ENCODE data around the gene ST6GALNAC5. TPM values are rescaled to one million over a fixed set of nuclear protein-coding genes. Genes with fewer than 3 reads are reported as not detected.

Gene ST6GALNAC5
- total RNA-seq, 6 donors from 2014 or later: 18.9 to 54.9 (median 28.0) TPM

- Histone ChIP-seq H3K9me3 (no peaks in the 10 kb centered on the region), H3K27me3 (no peaks in the 10 kb centered on the region), H3K4me1 (peaks cover 0 to 4% (median 0%) of the 10 kb centered on the region in 4 donors), H3K4me3 (no peak overlapping the region), H3K27ac (no peak overlapping the region), H3K36me3 (no peaks in the 10 kb centered on the region)
- WGBS, 2 donors: 45 to 48% methylated on average over 3 of the region's 3 CpGs
- TF ChIP-seq EP300 (IDR thresholded peaks at IDR 0.05): no peak
- no peak for TF ChIP-seq POLR2A (IDR thresholded peaks at IDR 0.05)
- TF ChIP-seq CTCF (IDR thresholded peaks at IDR 0.05): no peak
- TF ChIP-seq POLR2AphosphoS5 (IDR thresholded peaks at IDR 0.05): no peak
- ATAC-seq (ENCODE audit: low FRiP score in 2 of 2): no peak
- DNase-seq: no peak
These were observed 151.0 kb downstream of the ST6GALNAC5 start for GRCh38 chr1:77018311-77018710.

- Histone ChIP-seq H3K36me3 (no peaks in the 10 kb centered on the region), H3K27me3 (no peaks in the 10 kb centered on the region), H3K4me1 (peaks cover 0 to 4% (median 0%) of the 10 kb centered on the region in 4 donors), H3K4me3 (no peak overlapping the region), H3K9me3 (no peaks in the 10 kb centered on the region), H3K27ac (no peak overlapping the region)
- WGBS, 2 donors: 66 to 76% methylated on average over 1 of the region's 1 CpG
- TF ChIP-seq CTCF (IDR thresholded peaks at IDR 0.05) (no peak), POLR2A (IDR thresholded peaks at IDR 0.05) (no peak), POLR2AphosphoS5 (IDR thresholded peaks at IDR 0.05) (no peak), EP300 (IDR thresholded peaks at IDR 0.05) (no peak)
- ATAC-seq (ENCODE audit: low FRiP score in 2 of 2) (peak in 1 of 2 donors; percentile 20), DNase-seq (peak in 1 of 2 donors; percentile 53)
These were observed 151.5 kb downstream of the ST6GALNAC5 start for GRCh38 chr1:77018761-77019160.

GRCh38 chr1:77021732-77022131 is 154.5 kb downstream of the ST6GALNAC5 start:
- no peaks in the 10 kb centered on the region for H3K36me3 ChIP-seq
- no peaks in the 10 kb centered on the region for H3K27me3 ChIP-seq
- no peak for DNase-seq
- no peak overlapping the region for H3K27ac ChIP-seq
- H3K9me3 ChIP-seq: no peaks in the 10 kb centered on the region
- H3K4me3 ChIP-seq: no peak overlapping the region
- TF ChIP-seq CTCF (IDR thresholded peaks at IDR 0.05): no peak
- TF ChIP-seq POLR2AphosphoS5 (IDR thresholded peaks at IDR 0.05): no peak
- no peak for TF ChIP-seq EP300 (IDR thresholded peaks at IDR 0.05)
- no peak for TF ChIP-seq POLR2A (IDR thresholded peaks at IDR 0.05)
- no peak for ATAC-seq (ENCODE audit: low FRiP score in 2 of 2)
- H3K4me1 ChIP-seq: peaks cover 0 to 4% (median 0%) of the 10 kb centered on the region in 4 donors
- WGBS, 2 donors: 71 to 80% methylated on average over 2 of the region's 2 CpGs

GRCh38 chr1:77024500-77024899 is 157.2 kb downstream of the ST6GALNAC5 start:
- no peaks in the 10 kb centered on the region for H3K36me3 ChIP-seq
- DNase-seq (no peak), ATAC-seq (ENCODE audit: low FRiP score in 2 of 2) (no peak)
- no peaks in the 10 kb centered on the region for H3K27me3 ChIP-seq
- no peaks in the 10 kb centered on the region for H3K9me3 ChIP-seq
- WGBS, 2 donors: 89 to 90% methylated on average over 2 to 4 of the region's 4 CpGs
- H3K27ac ChIP-seq: no peak overlapping the region
- H3K4me3 ChIP-seq: no peak overlapping the region
- H3K4me1 ChIP-seq: no peaks in the 10 kb centered on the region
- TF ChIP-seq CTCF (IDR thresholded peaks at IDR 0.05) (no peak), POLR2A (IDR thresholded peaks at IDR 0.05) (no peak), EP300 (IDR thresholded peaks at IDR 0.05) (no peak), POLR2AphosphoS5 (IDR thresholded peaks at IDR 0.05) (no peak)

- no peaks in the 10 kb centered on the region for H3K27me3 ChIP-seq
- 84 to 90% methylated on average over 5 of the region's 5 CpGs for WGBS, 2 donors
- no peak overlapping the region for H3K4me3 ChIP-seq
- peak in 1 of 2 donors; percentile 64 for ATAC-seq (ENCODE audit: low FRiP score in 2 of 2)
- no peak for TF ChIP-seq POLR2A (IDR thresholded peaks at IDR 0.05)
- TF ChIP-seq EP300 (IDR thresholded peaks at IDR 0.05): no peak
- no peak for TF ChIP-seq CTCF (IDR thresholded peaks at IDR 0.05)
- H3K27ac ChIP-seq: no peak overlapping the region
- H3K36me3 ChIP-seq: no peaks in the 10 kb centered on the region
- H3K9me3 ChIP-seq: no peaks in the 10 kb centered on the region
- no peaks in the 10 kb centered on the region for H3K4me1 ChIP-seq
- DNase-seq: peak in 1 of 2 donors; percentile 24
These were observed 158.3 kb downstream of the ST6GALNAC5 start for GRCh38 chr1:77025599-77025998.
